Fibroblast of skin of right quadriceps (primary cell): ENCODE results near the gene ABCG1.
"Not testable (repeated sequence)": the region's sequence is repeated elsewhere in the genome, so short reads cannot be mapped to it uniquely, and the experiment has no call there.

Experiments
- DNase-seq: peaks from one replicate; pipeline ENCODE4 v3.0.0-alpha.2; 2013

Gene ABCG1

GRCh38 chr21:42292563-42293142 is 73.7 kb downstream of the ABCG1 start:
- not testable (repeated sequence) for DNase-seq

GRCh38 chr21:42293649-42294272 is 74.8 kb downstream of the ABCG1 start:
- DNase-seq, result no peak

GRCh38 chr21:42294273-42294880 is 75.4 kb downstream of the ABCG1 start:
- DNase-seq, result no peak

GRCh38 chr21:42295845-42296244 is 76.9 kb downstream of the ABCG1 start:
- DNase-seq, result no peak

- DNase-seq, result no peak
These were observed 77.6 kb downstream of the ABCG1 start for GRCh38 chr21:42296501-42296900.

- DNase-seq, result no peak
These were observed 78.4 kb downstream of the ABCG1 start for GRCh38 chr21:42297377-42297776.

- DNase-seq, result no peak
These were observed 79.3 kb downstream of the ABCG1 start for GRCh38 chr21:42298237-42298636.

GRCh38 chr21:42298657-42299056 is 79.7 kb downstream of the ABCG1 start:
- no peak for DNase-seq

GRCh38 chr21:42299324-42300044 is 80.5 kb downstream of the ABCG1 start:
- no peak for DNase-seq

- DNase-seq, result no peak
These were observed 81.2 kb downstream of the ABCG1 start for GRCh38 chr21:42300045-42300583.

- no peak for DNase-seq
These were observed 82.0 kb downstream of the ABCG1 start for GRCh38 chr21:42300956-42301355.

- no peak for DNase-seq
These were observed 82.6 kb downstream of the ABCG1 start for GRCh38 chr21:42301371-42302075.

GRCh38 chr21:42302076-42302650 is 83.2 kb downstream of the ABCG1 start:
- no peak for DNase-seq

- no peak for DNase-seq
These were observed 83.9 kb downstream of the ABCG1 start for GRCh38 chr21:42302794-42303193.

GRCh38 chr21:42303443-42303842 is 84.5 kb downstream of the ABCG1 start:
- no peak for DNase-seq

- DNase-seq, result no peak
These were observed 85.9 kb downstream of the ABCG1 start for GRCh38 chr21:42304556-42305454.

- DNase-seq, result no peak
These were observed 86.8 kb downstream of the ABCG1 start for GRCh38 chr21:42305707-42306147.

GRCh38 chr21:42306366-42307035 is 87.6 kb downstream of the ABCG1 start:
- DNase-seq, result no peak

GRCh38 chr21:42307106-42307505 is 88.2 kb downstream of the ABCG1 start:
- no peak for DNase-seq

- no peak for DNase-seq
These were observed 89.4 kb downstream of the ABCG1 start for GRCh38 chr21:42308161-42308913.
